ENCODE results near the gene SLFN14.
"Not testable (repeated sequence)": the region's sequence is repeated elsewhere in the genome, so short reads cannot be mapped to it uniquely, and the experiment has no call there.

The SLFN14 gene

GRCh38 chr17:35559495-35560210 lies 966 bp downstream of the SLFN14 start:
- no peak for DNase-seq

- no peak for DNase-seq
These were observed 3.3 kb downstream of the SLFN14 start for GRCh38 chr17:35557353-35557752.

GRCh38 chr17:35555691-35556090 lies 4.9 kb downstream of the SLFN14 start:
- DNase-seq, result no peak

GRCh38 chr17:35554668-35555067 lies 6.0 kb downstream of the SLFN14 start:
- no peak for DNase-seq

GRCh38 chr17:35553310-35553709 lies 7.3 kb downstream of the SLFN14 start:
- DNase-seq, result no peak

- DNase-seq, result no peak
These were observed 11.6 kb downstream of the SLFN14 start for GRCh38 chr17:35548978-35549377.

- DNase-seq, result no peak
These were observed 12.3 kb downstream of the SLFN14 start for GRCh38 chr17:35548208-35548810.

GRCh38 chr17:35546487-35546886 lies 14.1 kb downstream of the SLFN14 start:
- no peak for DNase-seq

GRCh38 chr17:35545150-35545549 lies 15.5 kb downstream of the SLFN14 start:
- DNase-seq, result no peak

GRCh38 chr17:35543856-35544255 lies 16.8 kb downstream of the SLFN14 start:
- DNase-seq, result no peak

- DNase-seq, result no peak
These were observed 17.6 kb downstream of the SLFN14 start for GRCh38 chr17:35542990-35543389.

GRCh38 chr17:35541434-35541833 lies 19.2 kb downstream of the SLFN14 start:
- DNase-seq, result no peak

GRCh38 chr17:35540589-35541404 lies 19.8 kb downstream of the SLFN14 start:
- DNase-seq, result no peak

GRCh38 chr17:35539659-35540026 lies 21.0 kb downstream of the SLFN14 start:
- no peak for DNase-seq

- DNase-seq, result no peak
These were observed 22.9 kb downstream of the SLFN14 start, which contains the start of gene SLFN12L for GRCh38 chr17:35537601-35538141. TSS of gene SLFN12L (minus strand) at chr17:35537678. CDS start at chr17:35522364, 15,314 bp downstream.

GRCh38 chr17:35536664-35537171 lies 23.9 kb downstream of the SLFN14 start:
- DNase-seq, result no peak

- DNase-seq, result not testable (repeated sequence)
These were observed 25.2 kb downstream of the SLFN14 start for GRCh38 chr17:35535406-35535805.

GRCh38 chr17:35534576-35535093 lies 26.0 kb downstream of the SLFN14 start:
- DNase-seq, result no peak

- DNase-seq, result no peak
These were observed 29.5 kb downstream of the SLFN14 start for GRCh38 chr17:35531160-35531559.

- DNase-seq, result no peak
These were observed 30.8 kb downstream of the SLFN14 start for GRCh38 chr17:35529866-35530265.

- DNase-seq, result not testable (repeated sequence)
These were observed 31.3 kb downstream of the SLFN14 start for GRCh38 chr17:35529326-35529725.

GRCh38 chr17:35523296-35523695 lies 37.3 kb downstream of the SLFN14 start:
- DNase-seq, result no peak
